ENCODE results near the gene SVEP1.

SVEP1 gene

DNA sequence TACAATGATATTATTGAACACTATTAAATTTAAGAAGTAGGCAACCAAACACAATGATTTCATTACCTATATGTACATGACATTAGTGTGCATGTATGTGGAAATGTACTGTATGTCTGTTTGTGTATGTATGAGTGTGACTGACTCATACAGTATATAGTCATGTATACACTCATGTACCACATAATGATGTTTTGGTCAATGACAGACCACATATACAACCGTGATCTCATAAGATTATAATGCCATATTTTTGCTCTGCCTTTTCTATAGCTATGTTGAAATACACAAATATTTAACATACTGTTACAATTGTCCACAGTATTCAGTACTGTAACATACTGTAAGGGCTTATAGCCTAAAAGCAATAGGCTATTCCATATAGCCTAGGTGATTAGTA lies 19.7 kb downstream of the SVEP1 start:
- H3K4me1 ChIP-seq (ENCODE audit: control insufficient read depth in 5 of 5, insufficient read depth in 5 of 5, low read length in 5 of 5), result peaks cover 0 to 17% (median 11%) of the 10 kb centered on the region in 5 donors
- H3K27me3 ChIP-seq (ENCODE audit: control insufficient read depth in 5 of 5, insufficient read depth in 4 of 5, low read length in 5 of 5), result no peaks in the 10 kb centered on the region
- H3K4me3 ChIP-seq (ENCODE audit: low read depth in 1 of 5, low read length in 5 of 5), result no peak overlapping the region
- H3K36me3 ChIP-seq (ENCODE audit: control insufficient read depth in 5 of 5, insufficient read depth in 5 of 5, low read length in 5 of 5), result peaks cover 0 to 2% (median 0%) of the 10 kb centered on the region in 5 donors
- H3K9me3 ChIP-seq (ENCODE audit: control insufficient read depth in 5 of 5, low read length in 5 of 5), result peaks cover 0 to 5% (median 0%) of the 10 kb centered on the region in 5 donors
- no peak overlapping the region for H3K27ac ChIP-seq (ENCODE audit: low read depth, low read length)
- no peak overlapping the region for H3K9ac ChIP-seq (ENCODE audit: low read length in 5 of 5)

DNA sequence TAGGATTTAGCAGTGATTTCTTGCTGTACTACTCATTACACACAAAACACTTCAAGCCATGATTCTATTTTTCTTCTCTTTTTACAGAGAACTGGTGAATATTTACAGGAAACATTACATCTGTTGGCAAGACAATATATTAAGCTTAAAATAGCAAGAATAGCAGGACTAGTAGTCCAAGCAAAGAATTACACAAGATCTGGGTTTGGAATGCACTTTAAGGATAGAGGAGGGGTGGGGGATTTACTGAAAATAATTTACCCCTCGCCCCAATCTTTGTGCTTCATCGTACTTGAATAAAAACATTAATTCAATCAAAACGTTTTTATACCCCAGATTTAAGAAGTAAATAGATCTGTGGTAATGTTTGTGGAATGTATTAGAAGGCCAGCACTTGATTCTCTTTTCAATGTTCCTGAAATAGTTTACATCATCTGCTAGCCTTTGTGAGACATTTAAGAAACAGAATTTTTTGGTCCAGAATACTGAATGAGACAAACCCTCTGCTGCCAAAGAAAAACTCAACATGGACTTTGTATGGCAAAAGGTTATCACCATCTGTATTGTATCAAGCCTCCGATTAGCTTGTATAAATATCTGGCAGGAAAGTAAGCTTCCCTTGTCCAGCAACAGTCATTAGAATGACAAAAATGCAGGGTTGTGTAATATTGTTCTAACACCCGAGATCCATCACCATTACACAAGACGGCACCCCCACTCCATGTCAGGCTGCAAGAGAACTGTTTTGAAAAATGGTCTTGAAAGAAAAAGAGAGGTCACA lies 23.8 kb downstream of the SVEP1 start:
- H3K9me3 ChIP-seq (ENCODE audit: control insufficient read depth in 5 of 5, low read length in 5 of 5), result peaks cover 0 to 5% (median 0%) of the 10 kb centered on the region in 5 donors
- H3K4me1 ChIP-seq (ENCODE audit: control insufficient read depth in 5 of 5, insufficient read depth in 5 of 5, low read length in 5 of 5), result peaks cover 0 to 37% (median 33%) of the 10 kb centered on the region in 5 donors
- no peaks in the 10 kb centered on the region for H3K36me3 ChIP-seq (ENCODE audit: control insufficient read depth in 5 of 5, insufficient read depth in 5 of 5, low read length in 5 of 5)
- H3K4me3 ChIP-seq (ENCODE audit: low read depth in 1 of 5, low read length in 5 of 5), result no peak overlapping the region
- peak overlapping the region in 1 of 5 donors; percentile 75 for H3K9ac ChIP-seq (ENCODE audit: low read length in 5 of 5)
- H3K27me3 ChIP-seq (ENCODE audit: control insufficient read depth in 5 of 5, insufficient read depth in 4 of 5, low read length in 5 of 5), result no peaks in the 10 kb centered on the region
- peak overlapping the region; percentile 70 for H3K27ac ChIP-seq (ENCODE audit: low read depth, low read length)

DNA sequence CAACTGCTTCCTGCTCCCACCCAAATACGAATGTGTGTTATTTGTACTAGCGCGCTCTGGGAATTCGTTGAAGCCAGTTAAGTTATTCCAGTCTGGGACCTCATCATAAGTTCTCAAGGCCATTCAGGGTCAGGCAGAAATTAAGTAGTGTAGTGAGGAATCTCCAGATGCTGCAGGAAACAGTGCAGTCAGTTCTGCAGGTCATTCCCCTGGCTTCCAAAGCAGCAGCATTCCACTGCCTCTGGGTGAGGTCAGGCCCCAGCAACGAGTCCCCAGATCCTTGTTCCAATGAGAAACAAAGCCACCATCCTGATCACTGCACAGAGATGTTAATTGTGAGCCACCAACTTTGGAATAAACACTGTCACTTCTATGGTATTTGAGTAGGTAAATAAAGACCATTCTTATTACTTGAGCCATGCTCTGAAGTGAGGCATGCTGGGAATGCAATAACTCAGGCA lies 33.1 kb downstream of the SVEP1 start:
- H3K4me1 ChIP-seq (ENCODE audit: control insufficient read depth in 5 of 5, insufficient read depth in 5 of 5, low read length in 5 of 5), result peaks cover 0 to 38% (median 28%) of the 10 kb centered on the region in 5 donors
- H3K27ac ChIP-seq (ENCODE audit: low read depth, low read length), result no peak overlapping the region
- peaks cover 4 to 23% (median 9%) of the 10 kb centered on the region in 5 donors for H3K36me3 ChIP-seq (ENCODE audit: control insufficient read depth in 5 of 5, insufficient read depth in 5 of 5, low read length in 5 of 5)
- H3K9ac ChIP-seq (ENCODE audit: low read length in 5 of 5), result no peak overlapping the region
- H3K9me3 ChIP-seq (ENCODE audit: control insufficient read depth in 5 of 5, low read length in 5 of 5), result no peaks in the 10 kb centered on the region
- H3K4me3 ChIP-seq (ENCODE audit: low read depth in 1 of 5, low read length in 5 of 5), result no peak overlapping the region
- H3K27me3 ChIP-seq (ENCODE audit: control insufficient read depth in 5 of 5, insufficient read depth in 4 of 5, low read length in 5 of 5), result no peaks in the 10 kb centered on the region

DNA sequence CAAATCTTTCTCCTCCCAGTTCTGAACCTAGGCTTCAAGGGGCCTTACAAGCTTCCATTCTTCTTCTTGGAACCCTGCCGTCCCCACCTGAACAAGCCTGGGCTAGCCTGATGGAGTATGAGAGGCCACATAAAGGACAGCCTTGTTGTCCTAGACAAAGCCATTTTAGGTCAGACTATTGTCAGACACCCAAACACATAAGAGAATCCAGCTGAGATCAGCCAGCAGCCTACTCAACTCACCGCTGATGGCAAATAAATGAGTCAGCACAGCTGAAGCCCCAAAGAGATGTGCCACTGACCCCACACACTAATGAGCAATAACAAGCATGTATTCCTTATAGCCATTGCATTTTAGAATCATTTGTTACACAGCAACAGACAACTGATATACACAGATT lies 33.8 kb downstream of the SVEP1 start:
- H3K4me1 ChIP-seq (ENCODE audit: control insufficient read depth in 5 of 5, insufficient read depth in 5 of 5, low read length in 5 of 5), result peaks cover 0 to 34% (median 27%) of the 10 kb centered on the region in 5 donors
- H3K27me3 ChIP-seq (ENCODE audit: control insufficient read depth in 5 of 5, insufficient read depth in 4 of 5, low read length in 5 of 5), result no peaks in the 10 kb centered on the region
- H3K9ac ChIP-seq (ENCODE audit: low read length in 5 of 5), result no peak overlapping the region
- peaks cover 4 to 23% (median 9%) of the 10 kb centered on the region in 5 donors for H3K36me3 ChIP-seq (ENCODE audit: control insufficient read depth in 5 of 5, insufficient read depth in 5 of 5, low read length in 5 of 5)
- peak overlapping the region in 1 of 5 donors; percentile 2 for H3K4me3 ChIP-seq (ENCODE audit: low read depth in 1 of 5, low read length in 5 of 5)
- no peaks in the 10 kb centered on the region for H3K9me3 ChIP-seq (ENCODE audit: control insufficient read depth in 5 of 5, low read length in 5 of 5)
- H3K27ac ChIP-seq (ENCODE audit: low read depth, low read length), result no peak overlapping the region

DNA sequence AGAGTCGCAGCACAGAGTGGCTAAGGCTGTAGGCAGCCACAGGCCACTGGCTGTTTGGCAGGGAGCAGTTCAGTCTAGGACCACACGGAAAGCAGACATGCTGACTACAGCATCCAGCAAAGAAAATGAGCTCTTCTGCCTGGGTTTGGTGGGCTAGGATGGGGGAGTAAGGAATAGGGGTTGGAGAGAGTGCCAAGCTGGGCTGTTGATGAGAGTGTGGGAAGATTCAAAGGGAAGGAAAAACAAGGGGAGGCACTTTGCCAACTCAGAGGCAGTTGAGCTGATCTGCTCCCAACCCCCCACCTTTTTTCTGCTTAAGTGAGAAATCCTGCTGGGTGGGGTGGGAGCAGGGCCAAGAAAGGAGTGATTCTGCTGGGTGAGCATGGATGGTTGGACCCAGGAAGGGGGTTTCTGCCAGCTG lies 35.9 kb downstream of the SVEP1 start:
- H3K27ac ChIP-seq (ENCODE audit: low read depth, low read length), result no peak overlapping the region
- no peaks in the 10 kb centered on the region for H3K27me3 ChIP-seq (ENCODE audit: control insufficient read depth in 5 of 5, insufficient read depth in 4 of 5, low read length in 5 of 5)
- no peaks in the 10 kb centered on the region for H3K9me3 ChIP-seq (ENCODE audit: control insufficient read depth in 5 of 5, low read length in 5 of 5)
- no peak overlapping the region for H3K4me3 ChIP-seq (ENCODE audit: low read depth in 1 of 5, low read length in 5 of 5)
- peaks cover 3 to 41% (median 31%) of the 10 kb centered on the region in 5 donors for H3K4me1 ChIP-seq (ENCODE audit: control insufficient read depth in 5 of 5, insufficient read depth in 5 of 5, low read length in 5 of 5)
- H3K36me3 ChIP-seq (ENCODE audit: control insufficient read depth in 5 of 5, insufficient read depth in 5 of 5, low read length in 5 of 5), result peaks cover 4 to 15% (median 9%) of the 10 kb centered on the region in 5 donors
- H3K9ac ChIP-seq (ENCODE audit: low read length in 5 of 5), result no peak overlapping the region

DNA sequence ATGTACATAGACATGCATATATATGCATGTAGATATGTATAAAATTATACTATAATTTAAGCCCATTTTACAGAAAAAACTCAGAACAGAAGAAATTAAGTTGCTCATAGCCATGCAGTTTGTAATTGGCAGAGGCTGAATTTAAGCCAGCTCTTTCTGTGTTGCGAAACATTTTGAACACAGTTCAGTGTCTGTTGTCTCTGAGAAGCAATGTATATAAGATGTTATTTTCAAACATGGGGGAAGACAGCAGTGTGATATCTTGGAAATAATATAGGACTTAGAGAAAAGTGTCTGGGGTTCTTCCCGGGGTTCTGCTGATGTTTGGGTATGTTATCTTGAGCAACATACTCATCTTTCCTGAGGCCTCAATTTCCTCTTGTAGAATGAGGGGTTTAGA lies 37.6 kb downstream of the SVEP1 start:
- Histone ChIP-seq H3K4me3 (ENCODE audit: low read depth in 1 of 5, low read length in 5 of 5) (no peak overlapping the region), H3K36me3 (ENCODE audit: control insufficient read depth in 5 of 5, insufficient read depth in 5 of 5, low read length in 5 of 5) (peaks cover 4 to 15% (median 9%) of the 10 kb centered on the region in 5 donors), H3K9ac (ENCODE audit: low read length in 5 of 5) (no peak overlapping the region), H3K27me3 (ENCODE audit: control insufficient read depth in 5 of 5, insufficient read depth in 4 of 5, low read length in 5 of 5) (no peaks in the 10 kb centered on the region), H3K4me1 (ENCODE audit: control insufficient read depth in 5 of 5, insufficient read depth in 5 of 5, low read length in 5 of 5) (peaks cover 3 to 49% (median 31%) of the 10 kb centered on the region in 5 donors), H3K9me3 (ENCODE audit: control insufficient read depth in 5 of 5, low read length in 5 of 5) (no peaks in the 10 kb centered on the region), H3K27ac (ENCODE audit: low read depth, low read length) (no peak overlapping the region)

DNA sequence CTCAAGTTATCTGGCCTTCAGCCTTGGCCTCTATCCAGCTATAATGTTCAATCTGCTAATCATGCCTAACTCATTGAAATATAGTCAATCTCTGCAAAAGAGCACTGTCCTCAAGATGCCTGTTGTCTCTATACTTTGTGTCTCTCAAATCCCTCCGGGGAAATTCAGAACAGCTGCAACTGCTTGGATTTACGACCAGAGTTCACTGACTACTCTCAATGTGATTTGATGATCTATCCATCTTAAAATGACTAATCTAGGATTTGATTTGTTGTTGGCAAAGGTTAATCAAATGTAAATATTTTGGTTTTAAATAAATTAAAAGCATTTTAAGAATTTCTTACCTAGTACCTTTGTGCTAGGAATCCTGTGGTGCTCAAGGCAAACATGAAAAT lies 40.9 kb downstream of the SVEP1 start:
- Histone ChIP-seq H3K27ac (ENCODE audit: low read depth, low read length) (peak overlapping the region; percentile 39), H3K36me3 (ENCODE audit: control insufficient read depth in 5 of 5, insufficient read depth in 5 of 5, low read length in 5 of 5) (peaks cover 0 to 4% (median 0%) of the 10 kb centered on the region in 5 donors)

DNA sequence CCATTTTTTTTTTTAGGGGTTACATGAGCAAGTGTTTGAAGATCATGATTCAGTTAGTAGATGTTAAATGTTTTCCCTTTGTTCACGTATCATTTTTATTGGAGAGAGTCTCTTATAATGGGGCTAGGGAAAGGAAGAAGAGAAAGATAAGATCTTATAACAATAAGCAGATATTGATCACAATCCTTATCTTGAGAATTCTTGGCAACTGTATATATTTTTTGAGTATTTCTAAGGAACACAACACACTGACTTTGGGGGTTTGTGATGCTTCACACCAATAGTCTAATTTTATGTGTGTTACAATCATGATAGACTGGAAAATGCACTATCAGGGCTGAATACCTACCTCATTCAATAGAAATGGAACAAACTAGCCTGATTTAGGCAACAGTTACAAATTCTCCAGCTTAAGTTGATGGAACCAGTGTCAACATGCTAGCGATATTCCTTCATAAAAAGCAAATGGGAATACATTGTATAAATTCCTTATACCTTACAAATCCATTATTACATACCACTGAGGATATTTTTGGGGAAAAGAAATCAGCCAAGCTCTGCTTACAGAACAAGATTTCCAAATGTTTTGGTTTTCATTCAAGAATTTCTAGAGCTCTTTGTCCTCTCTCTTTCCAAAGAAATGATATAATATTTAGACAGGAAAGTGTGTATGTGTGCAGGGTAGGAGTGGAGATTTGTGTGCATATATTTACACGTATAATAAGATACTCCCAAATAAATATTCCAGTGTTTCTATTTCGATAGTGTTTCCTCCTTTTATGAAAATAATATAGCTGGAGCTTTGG lies 41.5 kb downstream of the SVEP1 start:
- Histone ChIP-seq H3K4me1 (ENCODE audit: control insufficient read depth in 5 of 5, insufficient read depth in 5 of 5, low read length in 5 of 5) (peaks cover 3 to 37% (median 18%) of the 10 kb centered on the region in 5 donors), H3K27me3 (ENCODE audit: control insufficient read depth in 5 of 5, insufficient read depth in 4 of 5, low read length in 5 of 5) (no peaks in the 10 kb centered on the region), H3K4me3 (ENCODE audit: low read depth in 1 of 5, low read length in 5 of 5) (no peak overlapping the region), H3K27ac (ENCODE audit: low read depth, low read length) (peak overlapping the region; percentile 39), H3K36me3 (ENCODE audit: control insufficient read depth in 5 of 5, insufficient read depth in 5 of 5, low read length in 5 of 5) (peaks cover 0 to 4% (median 0%) of the 10 kb centered on the region in 5 donors), H3K9me3 (ENCODE audit: control insufficient read depth in 5 of 5, low read length in 5 of 5) (peaks cover 0 to 2% (median 0%) of the 10 kb centered on the region in 5 donors), H3K9ac (ENCODE audit: low read length in 5 of 5) (peak overlapping the region in 1 of 5 donors; percentile 49)

More for the DNA sequence above, 40.9 kb downstream of the SVEP1 start:
- Histone ChIP-seq H3K9ac (ENCODE audit: low read length in 5 of 5) (no peak overlapping the region), H3K4me3 (ENCODE audit: low read depth in 1 of 5, low read length in 5 of 5) (no peak overlapping the region), H3K9me3 (ENCODE audit: control insufficient read depth in 5 of 5, low read length in 5 of 5) (peaks cover 0 to 2% (median 0%) of the 10 kb centered on the region in 5 donors), H3K4me1 (ENCODE audit: control insufficient read depth in 5 of 5, insufficient read depth in 5 of 5, low read length in 5 of 5) (peaks cover 3 to 43% (median 24%) of the 10 kb centered on the region in 5 donors), H3K27me3 (ENCODE audit: control insufficient read depth in 5 of 5, insufficient read depth in 4 of 5, low read length in 5 of 5) (no peaks in the 10 kb centered on the region)

DNA sequence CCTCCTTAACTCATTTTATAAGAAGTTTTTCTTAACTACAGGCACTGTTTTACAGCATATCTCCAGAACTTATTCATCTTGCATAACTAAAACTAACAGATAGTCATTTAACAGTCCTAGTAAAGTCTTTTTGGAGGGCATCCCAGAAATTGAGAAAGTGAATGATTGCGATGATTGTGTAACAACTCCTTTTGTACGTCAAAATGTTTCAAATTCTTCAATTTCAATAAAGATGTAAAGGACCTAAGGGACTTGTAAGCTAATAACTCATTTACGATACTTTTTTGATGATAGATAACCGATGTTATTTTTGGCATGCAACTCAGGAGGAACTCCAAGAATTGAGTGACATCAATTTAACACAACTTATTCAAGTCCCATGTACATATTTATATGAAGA lies 42.7 kb downstream of the SVEP1 start:
- Histone ChIP-seq H3K27ac (ENCODE audit: low read depth, low read length) (peak overlapping the region; percentile 39), H3K4me3 (ENCODE audit: low read depth in 1 of 5, low read length in 5 of 5) (no peak overlapping the region), H3K9me3 (ENCODE audit: control insufficient read depth in 5 of 5, low read length in 5 of 5) (peaks cover 0 to 2% (median 0%) of the 10 kb centered on the region in 5 donors), H3K27me3 (ENCODE audit: control insufficient read depth in 5 of 5, insufficient read depth in 4 of 5, low read length in 5 of 5) (no peaks in the 10 kb centered on the region), H3K9ac (ENCODE audit: low read length in 5 of 5) (no peak overlapping the region), H3K36me3 (ENCODE audit: control insufficient read depth in 5 of 5, insufficient read depth in 5 of 5, low read length in 5 of 5) (peaks cover 0 to 4% (median 0%) of the 10 kb centered on the region in 5 donors), H3K4me1 (ENCODE audit: control insufficient read depth in 5 of 5, insufficient read depth in 5 of 5, low read length in 5 of 5) (peaks cover 3 to 31% (median 18%) of the 10 kb centered on the region in 5 donors)

Data from subcutaneous abdominal adipose tissue (tissue), 5 donors.